PC-3 (cell line): ENCODE measurements around the gene RTKN.

Source experiments
- EZH2 ChIP-seq: fragments of 300-600 bp; sonication (generic); IDR thresholded peaks from one replicate; pipeline ENCODE4 v1.6.1; 2017; ENCODE audit warnings: antibody characterized with exemption, mild to moderate bottlenecking, low read length; ENCODE audit not compliant: unreplicated experiment
- EZH2phosphoT487 ChIP-seq: fragments of 300-600 bp; sonication (generic); IDR thresholded peaks from 2 replicates; pipeline ENCODE4 v1.6.1; 2018; ENCODE audit warnings: mild to moderate bottlenecking, antibody characterized with exemption, low read length, borderline replicate concordance
- TF ChIP-seq, protein P1 (sequence below): fragments of 300-600 bp; sonication (generic); conservative IDR thresholded peaks from 2 replicates; pipeline ENCODE4 v1.5.1; 2017; ENCODE audit warnings: antibody characterized with exemption, low read depth, mild to moderate bottlenecking, low read length

GRCh38 chr2:74414881-74415761 is 26.6 kb downstream of the RTKN start:
- TF ChIP-seq EZH2phosphoT487 (no peak), EZH2 (no peak)
- TF ChIP-seq, protein P1, sequence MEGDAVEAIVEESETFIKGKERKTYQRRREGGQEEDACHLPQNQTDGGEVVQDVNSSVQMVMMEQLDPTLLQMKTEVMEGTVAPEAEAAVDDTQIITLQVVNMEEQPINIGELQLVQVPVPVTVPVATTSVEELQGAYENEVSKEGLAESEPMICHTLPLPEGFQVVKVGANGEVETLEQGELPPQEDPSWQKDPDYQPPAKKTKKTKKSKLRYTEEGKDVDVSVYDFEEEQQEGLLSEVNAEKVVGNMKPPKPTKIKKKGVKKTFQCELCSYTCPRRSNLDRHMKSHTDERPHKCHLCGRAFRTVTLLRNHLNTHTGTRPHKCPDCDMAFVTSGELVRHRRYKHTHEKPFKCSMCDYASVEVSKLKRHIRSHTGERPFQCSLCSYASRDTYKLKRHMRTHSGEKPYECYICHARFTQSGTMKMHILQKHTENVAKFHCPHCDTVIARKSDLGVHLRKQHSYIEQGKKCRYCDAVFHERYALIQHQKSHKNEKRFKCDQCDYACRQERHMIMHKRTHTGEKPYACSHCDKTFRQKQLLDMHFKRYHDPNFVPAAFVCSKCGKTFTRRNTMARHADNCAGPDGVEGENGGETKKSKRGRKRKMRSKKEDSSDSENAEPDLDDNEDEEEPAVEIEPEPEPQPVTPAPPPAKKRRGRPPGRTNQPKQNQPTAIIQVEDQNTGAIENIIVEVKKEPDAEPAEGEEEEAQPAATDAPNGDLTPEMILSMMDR: no peak
